AG20443 (cell line): ENCODE results near the gene OSBP2.

Source experiments
- DNase-seq: peaks from one replicate; pipeline ENCODE4 v3.0.0; 2012; ENCODE audit warnings: low spot score, mixed read lengths

Gene OSBP2

DNA sequence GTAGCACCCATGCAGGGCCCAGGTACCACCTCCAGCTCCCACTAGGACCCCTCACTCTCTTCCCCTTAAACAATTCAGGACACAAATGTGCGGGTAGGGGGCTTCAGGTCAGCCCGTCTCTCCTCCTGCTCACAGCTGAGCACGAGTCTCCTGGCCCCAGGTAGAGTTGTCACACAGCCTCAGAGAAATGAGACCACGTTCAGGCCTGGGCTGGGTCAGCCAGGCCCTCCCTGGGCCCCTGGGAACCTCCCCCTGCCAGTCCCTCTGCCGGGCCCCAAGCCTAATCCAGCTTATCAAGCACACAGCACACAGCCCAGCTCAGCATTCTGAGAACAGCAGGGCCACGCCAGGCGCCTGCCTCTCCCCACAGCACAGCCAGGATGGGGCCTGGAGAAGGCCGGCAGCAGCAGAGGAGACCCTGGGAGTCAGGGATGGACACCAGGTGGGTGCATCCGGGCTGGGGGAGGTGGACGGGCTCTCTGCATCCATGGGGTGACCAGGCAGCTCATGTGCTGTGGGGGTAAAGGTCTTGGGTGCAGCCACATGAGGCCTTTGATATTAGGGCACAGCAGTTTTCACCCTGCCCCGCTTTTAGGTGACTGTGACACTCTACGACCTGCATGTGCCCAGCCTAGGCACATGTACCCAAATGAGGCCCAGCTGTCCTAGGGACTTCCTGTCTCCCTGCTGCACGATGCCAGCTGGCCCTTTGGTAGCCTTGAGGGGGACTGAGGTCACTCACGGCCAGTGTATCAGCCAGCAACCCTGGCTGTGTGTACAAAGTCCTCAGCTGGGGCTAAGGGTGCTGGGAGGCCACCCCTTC is 186.9 kb downstream of the OSBP2 start:
- DNase-seq, result no peak

DNA sequence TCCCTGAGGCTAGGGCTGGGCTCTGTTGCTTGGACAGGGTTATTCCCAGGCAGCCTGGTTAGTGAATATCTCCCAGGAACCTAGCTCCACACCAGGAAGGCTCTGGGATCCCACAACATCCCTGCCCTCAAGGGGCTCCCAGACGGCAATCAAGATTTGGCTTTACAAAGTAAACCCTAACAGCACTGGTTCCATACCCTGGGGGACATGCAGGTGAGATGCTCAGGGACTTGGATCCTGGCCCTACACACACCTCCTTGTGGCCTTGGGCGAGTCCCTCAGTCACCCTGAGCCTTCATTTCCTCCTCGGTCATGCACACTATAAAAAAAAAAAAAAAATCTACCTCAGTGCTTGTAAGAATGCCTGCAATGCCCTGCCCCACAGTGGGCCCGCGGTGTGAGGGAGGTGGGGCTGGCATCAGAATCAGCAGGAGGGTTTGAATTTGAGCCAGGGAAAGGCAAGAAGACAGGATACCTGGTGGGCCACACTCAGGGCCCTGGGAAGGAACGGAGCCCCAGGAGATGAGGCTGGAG is 187.6 kb downstream of the OSBP2 start:
- DNase-seq, result no peak

DNA sequence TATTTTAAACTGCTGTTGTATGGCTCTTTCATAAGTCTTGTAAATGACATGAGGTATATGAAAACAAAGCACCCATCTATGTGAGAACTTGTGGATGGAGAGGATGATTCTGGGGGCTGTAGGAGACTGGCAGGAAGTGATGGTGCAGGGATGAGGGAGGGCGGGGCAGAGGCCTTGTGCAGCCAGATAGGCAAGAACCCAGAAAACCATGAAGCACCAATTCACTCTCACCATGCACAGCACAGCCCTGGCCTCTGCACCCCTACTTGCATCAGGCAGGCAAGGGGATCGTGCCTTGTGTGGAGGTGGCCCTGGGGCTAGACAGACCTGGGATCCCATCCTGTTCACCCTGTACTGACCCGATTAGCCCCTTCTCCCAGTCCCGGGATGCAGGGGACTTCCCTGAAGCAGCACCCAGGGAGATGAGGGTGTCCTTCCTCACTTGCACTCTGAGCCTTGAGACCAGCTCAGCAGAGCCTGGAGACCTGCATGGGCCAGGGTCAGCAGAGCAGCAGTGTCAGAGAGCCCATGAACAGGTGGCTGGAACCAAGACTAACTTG is 188.4 kb downstream of the OSBP2 start:
- DNase-seq, result no peak

DNA sequence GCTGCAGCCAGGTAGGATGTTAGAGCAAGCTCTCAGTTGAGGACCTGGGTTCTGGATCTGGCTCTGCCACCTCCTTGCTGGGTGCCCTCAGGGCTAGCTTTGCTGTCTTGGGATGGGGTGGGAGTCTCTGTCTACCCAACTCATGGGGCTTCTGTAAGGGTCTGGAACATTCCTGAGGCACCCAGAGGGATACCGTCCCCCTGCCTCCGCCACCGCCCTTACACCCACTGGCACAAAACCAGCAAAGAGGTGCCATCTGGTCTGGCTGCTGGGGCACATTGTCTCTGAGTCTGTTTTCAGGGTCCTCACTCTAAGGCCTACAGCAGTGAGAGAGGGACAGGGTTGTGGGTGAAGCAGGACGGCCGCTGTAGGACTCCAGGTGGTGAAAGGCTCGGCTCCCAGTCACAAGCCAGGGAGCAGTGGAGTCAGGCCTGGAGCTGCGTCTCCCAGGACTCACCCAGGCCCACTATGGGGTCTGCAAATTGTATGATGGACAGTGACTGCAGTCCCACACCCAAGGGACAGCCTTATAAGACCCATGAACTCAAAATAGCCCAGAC is 189.0 kb downstream of the OSBP2 start:
- no peak for DNase-seq

DNA sequence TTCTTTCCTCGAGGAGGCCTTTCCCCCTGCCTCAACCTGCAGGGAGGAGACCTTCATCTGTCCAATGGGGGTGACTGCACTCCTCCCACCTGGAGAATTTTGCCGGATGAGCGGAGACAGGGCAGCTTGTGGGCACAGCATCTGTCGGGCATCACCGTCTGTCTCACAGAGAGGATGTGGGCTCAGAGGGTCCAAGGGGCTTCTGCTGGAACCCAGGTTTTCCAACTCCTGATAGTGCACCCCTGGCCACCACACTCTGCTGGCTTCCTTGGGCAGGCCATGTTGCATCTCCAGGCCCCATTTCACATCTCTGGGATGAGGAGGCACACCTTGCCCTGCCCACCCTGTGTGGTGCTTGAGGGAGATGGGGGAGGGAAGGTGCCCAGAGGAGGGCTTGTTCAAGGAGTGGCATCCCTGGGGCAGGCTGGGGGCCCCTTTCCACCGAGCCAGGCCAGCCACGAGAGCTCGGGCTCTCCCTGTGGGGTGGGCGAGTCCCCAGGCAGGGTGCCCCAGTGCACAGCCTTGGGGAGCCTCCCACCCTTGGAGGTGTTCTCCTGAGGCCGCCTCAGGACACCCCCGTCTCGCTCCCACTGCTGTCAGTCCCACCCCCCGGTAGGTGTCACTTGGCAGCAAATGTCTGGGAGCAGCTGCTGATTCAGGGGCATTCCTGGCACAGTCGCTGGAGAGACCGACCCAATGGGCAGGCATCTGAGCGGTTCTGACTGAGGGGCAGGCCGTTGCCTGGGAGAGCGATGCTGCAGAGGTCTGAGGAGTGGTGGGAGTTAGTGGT is 189.7 kb downstream of the OSBP2 start:
- DNase-seq, result no peak

DNA sequence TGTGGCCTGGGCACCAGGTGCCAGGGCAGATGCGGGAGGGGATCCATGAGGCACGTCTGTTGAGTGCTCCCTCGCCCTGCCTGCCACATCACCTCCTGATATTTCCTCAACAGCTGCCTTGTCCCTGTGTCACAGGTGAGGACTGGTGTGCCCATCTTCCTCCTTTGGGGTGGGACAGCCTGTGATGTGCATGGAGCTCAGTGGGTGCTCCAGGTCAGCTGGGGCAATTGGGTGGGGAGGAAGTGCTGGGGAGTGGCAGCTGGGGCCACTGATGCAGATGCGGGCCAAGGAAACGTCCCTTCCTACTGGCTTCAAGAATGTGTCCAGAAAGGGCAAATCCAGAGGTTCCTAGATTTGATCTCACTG is 190.3 kb downstream of the OSBP2 start:
- no peak for DNase-seq

DNA sequence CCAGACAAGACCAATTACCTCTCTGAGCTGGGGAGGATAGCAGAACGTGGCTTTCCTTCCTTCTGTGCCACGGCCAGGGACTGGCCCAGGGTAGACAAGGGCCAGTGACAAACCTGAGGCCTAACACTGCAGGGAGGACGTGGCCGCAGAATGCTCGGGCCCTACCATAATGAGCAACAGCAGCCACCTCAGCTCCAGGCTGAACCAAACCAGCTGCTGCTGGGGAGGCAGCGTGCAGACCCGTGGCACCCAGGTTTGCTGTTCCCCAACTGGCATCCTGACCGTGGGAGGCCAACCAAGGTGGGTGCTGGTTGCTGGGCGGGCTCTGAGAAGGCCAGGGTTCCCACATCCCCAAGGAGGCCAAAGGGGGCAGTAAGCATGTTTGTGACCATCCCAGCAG is 190.9 kb downstream of the OSBP2 start:
- DNase-seq, result no peak

DNA sequence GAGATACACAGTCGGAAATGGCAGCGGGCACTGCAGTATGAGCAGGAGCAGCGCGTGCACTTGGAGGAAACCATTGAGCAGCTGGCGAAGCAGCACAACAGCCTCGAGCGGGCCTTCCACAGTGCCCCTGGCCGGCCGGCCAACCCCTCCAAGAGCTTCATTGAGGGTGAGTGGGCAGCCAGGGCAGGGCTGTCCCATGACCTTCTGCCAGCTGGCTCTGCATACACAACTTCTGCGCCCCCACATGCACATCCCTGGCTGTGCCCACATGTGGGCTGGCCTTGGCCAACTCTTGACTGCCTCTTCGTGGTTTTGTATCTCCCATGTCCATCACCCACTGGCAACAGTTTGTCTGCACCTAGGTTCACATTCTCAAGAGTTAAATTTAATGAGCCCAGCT is 192.8 kb downstream of the OSBP2 start:
- DNase-seq, result no peak

DNA sequence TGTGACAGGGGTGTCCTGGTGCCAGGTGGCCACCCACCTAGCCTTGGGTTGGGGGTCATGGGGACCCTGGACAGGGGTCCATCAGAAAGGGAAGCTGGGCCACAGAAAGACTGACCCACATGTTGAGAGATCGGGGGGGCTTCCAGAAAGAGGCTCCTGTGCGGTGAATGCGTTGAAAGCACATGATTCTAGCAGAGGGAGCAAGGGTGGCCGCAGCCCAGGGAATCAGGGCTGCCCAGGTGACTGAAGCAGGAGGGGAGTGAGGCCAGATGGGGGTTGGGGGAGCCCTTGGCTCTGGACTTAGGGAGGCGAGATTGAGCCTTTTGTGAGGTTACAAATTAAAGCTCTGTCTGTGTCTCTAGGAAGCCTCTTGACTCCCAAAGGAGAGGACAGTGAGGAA is 193.2 kb downstream of the OSBP2 start:
- DNase-seq, result no peak

GRCh38 chr22:30889268-30889995 is 194.8 kb downstream of the OSBP2 start:
- no peak for DNase-seq

GRCh38 chr22:30889996-30890480 is 195.4 kb downstream of the OSBP2 start:
- DNase-seq, result no peak

DNA sequence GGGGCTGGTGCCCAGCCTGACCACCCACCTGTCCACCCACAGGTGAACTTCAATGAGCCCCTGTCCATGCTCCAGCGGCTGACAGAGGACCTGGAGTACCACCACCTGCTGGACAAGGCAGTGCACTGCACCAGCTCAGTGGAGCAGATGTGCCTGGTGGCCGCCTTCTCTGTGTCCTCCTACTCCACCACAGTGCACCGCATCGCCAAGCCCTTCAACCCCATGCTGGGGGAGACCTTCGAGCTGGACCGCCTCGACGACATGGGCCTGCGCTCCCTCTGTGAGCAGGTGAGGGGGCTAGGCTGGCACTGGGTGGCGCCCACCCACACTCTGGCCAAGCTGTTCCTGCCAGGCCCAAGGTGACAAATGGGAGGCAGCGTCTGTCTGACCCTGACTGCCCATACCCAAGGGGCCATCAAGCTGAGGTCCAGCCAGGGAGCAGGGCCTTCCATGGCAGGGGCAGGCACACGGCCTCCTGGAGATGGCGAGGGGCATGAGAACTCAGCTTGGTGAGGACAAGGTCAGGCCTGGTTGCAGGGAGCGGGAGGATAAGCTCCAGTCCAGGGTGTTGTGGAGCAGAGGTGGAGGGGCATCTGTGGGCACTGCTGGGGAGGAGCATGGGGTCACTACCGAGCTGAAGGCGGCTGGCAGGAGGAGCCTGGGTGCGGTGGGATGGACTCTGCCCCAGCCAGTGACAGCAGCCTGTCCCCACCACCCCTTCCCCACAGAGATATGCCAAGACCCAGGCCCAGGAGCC is 196.2 kb downstream of the OSBP2 start:
- DNase-seq, result peak; percentile 82

- DNase-seq, result no peak
Observed at GRCh38 chr22:30891443-30891755, 196.7 kb downstream of the OSBP2 start.

- DNase-seq, result no peak
Observed at GRCh38 chr22:30891781-30892180, 197.1 kb downstream of the OSBP2 start.

- DNase-seq, result no peak
Observed at GRCh38 chr22:30892286-30892685, 197.6 kb downstream of the OSBP2 start.

- peak; percentile 5 for DNase-seq
Observed at GRCh38 chr22:30892731-30893221, 198.1 kb downstream of the OSBP2 start.

- peak; percentile 6 for DNase-seq
Observed at GRCh38 chr22:30893434-30894370, 199.0 kb downstream of the OSBP2 start.

DNA sequence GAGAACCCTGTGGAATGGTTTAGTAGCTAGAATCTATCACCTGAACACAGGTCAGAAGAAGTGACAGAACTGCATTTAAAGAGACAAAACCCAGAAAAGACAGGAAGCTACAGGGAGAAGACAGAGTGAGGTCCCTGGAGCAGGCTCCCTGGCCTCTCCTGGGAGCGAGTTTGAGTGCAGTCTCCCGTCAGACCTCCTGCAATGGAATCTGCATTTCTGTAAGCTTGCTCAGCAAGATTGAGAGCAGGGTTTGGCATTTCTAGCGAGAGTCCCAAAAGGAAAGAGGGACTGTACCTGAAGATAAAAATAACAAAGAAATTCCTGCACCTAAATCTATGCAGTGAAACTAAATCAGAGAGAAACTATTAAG is 199.7 kb downstream of the OSBP2 start:
- peak; percentile 5 for DNase-seq

- DNase-seq, result no peak
Observed at GRCh38 chr22:30902496-30903357, 208.1 kb downstream of the OSBP2 start.
